ENCODE measurements around the gene CCDC127. TPM values are rescaled to one million over a fixed set of nuclear protein-coding genes. Genes with fewer than 3 reads are reported as not detected.

CCDC127 gene
- total RNA-seq, 2 experiments from 2014 or later = 1.9 to 2.8 TPM

GRCh38 chr5:203246-203930 is 14.6 kb downstream of the CCDC127 start:
- peaks cover 5% of the 10 kb centered on the region for H3K4me1 Mint-ChIP-seq (ENCODE audit: low read depth)
- no peaks in the 10 kb centered on the region for H3K4me1 ChIP-seq (ENCODE audit: insufficient read depth, low read length)
- TF ChIP-seq CTCF (IDR thresholded peaks at IDR 0.05) = no peak
- no peaks in the 10 kb centered on the region for H3K27me3 Mint-ChIP-seq
- ChIA-PET CTCF (no interaction called here), POLR2A (no interaction called here)
- H3K4me3 Mint-ChIP-seq = no peak overlapping the region
- no peak overlapping the region for H3K27ac Mint-ChIP-seq
- H3K27ac ChIP-seq (ENCODE audit: low read depth in 1 of 2, low read length in 2 of 2) = no peak overlapping the region
- no peaks in the 10 kb centered on the region for H3K9me3 Mint-ChIP-seq
- intact Hi-C loops (cut with DNase I, micrococcal nuclease) = no loop called here
- H3K27me3 ChIP-seq (ENCODE audit: control insufficient read depth in 1 of 2, insufficient read depth in 2 of 2, low read length in 2 of 2) = no peaks in the 10 kb centered on the region
- peaks cover 58% of the 10 kb centered on the region for H3K36me3 Mint-ChIP-seq (ENCODE audit: low read depth)
- ATAC-seq (ENCODE audit: poor library complexity) (no peak), DNase-seq (no peak)
- H3K36me3 ChIP-seq (ENCODE audit: insufficient read depth, low read length) = peaks cover 43% of the 10 kb centered on the region
- H3K4me3 ChIP-seq (ENCODE audit: low read length) = no peak overlapping the region
- no peaks in the 10 kb centered on the region for H3K9me3 ChIP-seq (ENCODE audit: control insufficient read depth in 1 of 2, insufficient read depth in 1 of 2, low read length in 2 of 2)

- Histone ChIP-seq H3K27me3 (ENCODE audit: control insufficient read depth in 1 of 2, insufficient read depth in 2 of 2, low read length in 2 of 2) (no peaks in the 10 kb centered on the region), H3K27ac (ENCODE audit: low read depth in 1 of 2, low read length in 2 of 2) (no peak overlapping the region), H3K4me1 (ENCODE audit: insufficient read depth, low read length) (no peaks in the 10 kb centered on the region), H3K9me3 (ENCODE audit: control insufficient read depth in 1 of 2, insufficient read depth in 1 of 2, low read length in 2 of 2) (no peaks in the 10 kb centered on the region), H3K4me3 (ENCODE audit: low read length) (no peak overlapping the region), H3K36me3 (ENCODE audit: insufficient read depth, low read length) (peaks cover 34% of the 10 kb centered on the region)
- H3K27me3 Mint-ChIP-seq = no peaks in the 10 kb centered on the region
- H3K27ac Mint-ChIP-seq = no peak overlapping the region
- CTCF ChIA-PET = no interaction called here
- intact Hi-C loops (cut with DNase I, micrococcal nuclease) = no loop called here
- no peak overlapping the region for H3K4me3 Mint-ChIP-seq
- H3K9me3 Mint-ChIP-seq = no peaks in the 10 kb centered on the region
- H3K36me3 Mint-ChIP-seq (ENCODE audit: low read depth) = peaks cover 42% of the 10 kb centered on the region
- no peak for TF ChIP-seq CTCF (IDR thresholded peaks at IDR 0.05)
- no peaks in the 10 kb centered on the region for H3K4me1 Mint-ChIP-seq (ENCODE audit: low read depth)
- POLR2A ChIA-PET = no interaction called here
- no peak for ATAC-seq (ENCODE audit: poor library complexity)
- DNase-seq = no peak
Measured at GRCh38 chr5:201672-202071, 16.3 kb downstream of the CCDC127 start.

- POLR2A ChIA-PET = no interaction called here
- DNase-seq = no peak
Measured at GRCh38 chr5:200985-201384, 17.0 kb downstream of the CCDC127 start.

More at GRCh38 chr5:200985-201384, 17.0 kb downstream of the CCDC127 start:
- no peak for ATAC-seq (ENCODE audit: poor library complexity)
- Histone ChIP-seq H3K4me3 (ENCODE audit: low read length) (no peak overlapping the region), H3K27me3 (ENCODE audit: control insufficient read depth in 1 of 2, insufficient read depth in 2 of 2, low read length in 2 of 2) (no peaks in the 10 kb centered on the region), H3K27ac (ENCODE audit: low read depth in 1 of 2, low read length in 2 of 2) (no peak overlapping the region), H3K4me1 (ENCODE audit: insufficient read depth, low read length) (no peaks in the 10 kb centered on the region), H3K9me3 (ENCODE audit: control insufficient read depth in 1 of 2, insufficient read depth in 1 of 2, low read length in 2 of 2) (no peaks in the 10 kb centered on the region), H3K36me3 (ENCODE audit: insufficient read depth, low read length) (peaks cover 27% of the 10 kb centered on the region)
- Mint-ChIP-seq H3K36me3 (ENCODE audit: low read depth) (peaks cover 36% of the 10 kb centered on the region), H3K27me3 (no peaks in the 10 kb centered on the region), H3K4me3 (no peak overlapping the region), H3K4me1 (ENCODE audit: low read depth) (no peaks in the 10 kb centered on the region), H3K27ac (no peak overlapping the region), H3K9me3 (no peaks in the 10 kb centered on the region)
- TF ChIP-seq CTCF (IDR thresholded peaks at IDR 0.05) = no peak
- CTCF ChIA-PET = no interaction called here
- intact Hi-C loops (cut with DNase I, micrococcal nuclease) = no loop called here
